HT1080 (cell line): ENCODE data around the gene ACSM2A. TPM values are rescaled to one million over a fixed set of nuclear protein-coding genes. Genes with fewer than 3 reads are reported as not detected.
"Not testable (repeated sequence)": the region's sequence is repeated elsewhere in the genome, so short reads cannot be mapped to it uniquely, and the experiment has no call there.

Experiments
- DNase-seq: peaks from one replicate; pipeline ENCODE4 v3.0.0-alpha.2; 2015; ENCODE audit warnings: low read depth
- polyA plus RNA-seq, 2 experiments: library from polyadenylated mRNA; depleted of rRNA; stranded (reverse); fragments of >200 nt; gene quantifications; 2 replicates each; pipeline ENCODE4 v1.2.3, GENCODE V29; 2015
- total RNA-seq: library from RNA; depleted of rRNA; stranded (reverse); fragments of >200 nt; shearing (Covaris generic); gene quantifications from 2 replicates; pipeline ENCODE4 v1.2.3, GENCODE V29; 2014; rRNA removed

ACSM2A gene
- not detected in 2 replicates for total RNA-seq
- not detected in 2 replicates for polyA plus RNA-seq (2015; cell fraction: cytosol; rRNA removed)
- not detected in 2 replicates for polyA plus RNA-seq (2015; cell fraction: nucleus; rRNA removed)

- DNase-seq: not testable (repeated sequence)
Observed at GRCh38 chr16:20451364-20451763, at the start of gene ACSM2A. Gene ACSM2A, plus strand, starts transcription at chr16:20451521. Its CDS starts 8,594 bp downstream, at chr16:20460115.

GRCh38 chr16:20402651-20403050 lies 48.7 kb upstream of the ACSM2A start:
- no peak for DNase-seq

GRCh38 chr16:20404637-20405036 lies 46.7 kb upstream of the ACSM2A start, which contains the start of gene PDILT:
Gene PDILT, minus strand, starts transcription at chr16:20404737. Its CDS starts 5,437 bp downstream, at chr16:20399300.
- no peak for DNase-seq

GRCh38 chr16:20409398-20410120 lies 41.8 kb upstream of the ACSM2A start, which contains the start of gene ACSM5:
Gene ACSM5, plus strand, starts transcription at chr16:20409534. Its CDS starts 1,951 bp downstream, at chr16:20411485.
- DNase-seq: peak; percentile 3

- peak; percentile 5 for DNase-seq
Observed at GRCh38 chr16:20410121-20410723, 41.1 kb upstream of the ACSM2A start.

- no peak for DNase-seq
Observed at GRCh38 chr16:20411055-20411454, 40.3 kb upstream of the ACSM2A start.

GRCh38 chr16:20415541-20415940 lies 35.8 kb upstream of the ACSM2A start:
- peak; percentile 25 for DNase-seq

GRCh38 chr16:20419093-20419492 lies 32.2 kb upstream of the ACSM2A start:
- not testable (repeated sequence) for DNase-seq

- not testable (repeated sequence) for DNase-seq
Observed at GRCh38 chr16:20421748-20422147, 29.6 kb upstream of the ACSM2A start.

- not testable (repeated sequence) for DNase-seq
Observed at GRCh38 chr16:20423772-20424128, 27.6 kb upstream of the ACSM2A start.

GRCh38 chr16:20424129-20424866 lies 27.0 kb upstream of the ACSM2A start:
- DNase-seq: no peak

GRCh38 chr16:20427401-20427797 lies 23.9 kb upstream of the ACSM2A start:
- DNase-seq: not testable (repeated sequence)

GRCh38 chr16:20429499-20429898 lies 21.8 kb upstream of the ACSM2A start:
- DNase-seq: not testable (repeated sequence)

- not testable (repeated sequence) for DNase-seq
Observed at GRCh38 chr16:20430480-20430879, 20.8 kb upstream of the ACSM2A start.

- DNase-seq: no peak
Observed at GRCh38 chr16:20430948-20431347, 20.4 kb upstream of the ACSM2A start.

GRCh38 chr16:20438950-20439349 lies 12.4 kb upstream of the ACSM2A start:
- not testable (repeated sequence) for DNase-seq

- not testable (repeated sequence) for DNase-seq
Observed at GRCh38 chr16:20439820-20440231, 11.5 kb upstream of the ACSM2A start.

- not testable (repeated sequence) for DNase-seq
Observed at GRCh38 chr16:20440731-20441130, 10.6 kb upstream of the ACSM2A start.

- DNase-seq: no peak
Observed at GRCh38 chr16:20441191-20441590, 10.1 kb upstream of the ACSM2A start.

GRCh38 chr16:20441859-20442258 lies 9.5 kb upstream of the ACSM2A start:
- DNase-seq: not testable (repeated sequence)

- not testable (repeated sequence) for DNase-seq
Observed at GRCh38 chr16:20446652-20447393, 4.5 kb upstream of the ACSM2A start.
